GM12878 (cell line): ENCODE data around the gene CWC25. TPM values are rescaled to one million over a fixed set of nuclear protein-coding genes. Genes with fewer than 3 reads are reported as not detected.

Experiments
- ATF3 ChIP-seq: IDR thresholded peaks from 2 replicates; pipeline ENCODE4 v1.6.1; 2011; ENCODE audit warnings: low read depth, mild to moderate bottlenecking, low read length, moderate library complexity, borderline replicate concordance; ENCODE audit errors: extremely low read depth
- BCL3 ChIP-seq: IDR thresholded peaks from 2 replicates; pipeline ENCODE4 v1.6.1; 2011; ENCODE audit warnings: borderline replicate concordance, low read depth, mild to moderate bottlenecking, moderate library complexity, low read length; ENCODE audit not compliant: insufficient read depth, poor library complexity, severe bottlenecking
- BRCA1 ChIP-seq: IDR thresholded peaks from 2 replicates; pipeline ENCODE4 v1.6.1; 2011; ENCODE audit warnings: low read depth, low read length, improper control_type of control experiment
- CBX3 ChIP-seq: fragments of 200-600 bp; sonication (generic); IDR thresholded peaks from 2 replicates; pipeline ENCODE4 v1.6.1; 2016; ENCODE audit warnings: low read depth, borderline replicate concordance
- EP300 ChIP-seq, 2 experiments: fragments of 150-350 bp in 1 of 2; IDR thresholded peaks; 2 replicates each; pipeline ENCODE4 v1.6.1; 2011 to 2012; ENCODE audit warnings: low read depth in 2 of 2, low read length in 2 of 2, borderline replicate concordance in 1 of 2, improper control_type of control experiment in 1 of 2, inconsistent platforms in 1 of 2; ENCODE audit not compliant: control insufficient read depth in 1 of 2
- HCFC1 ChIP-seq: fragments of 150-350 bp; IDR thresholded peaks from 2 replicates; pipeline ENCODE4 v1.6.1; 2014; ENCODE audit warnings: low read length
- HDAC2 ChIP-seq: fragments of 200-600 bp; sonication (generic); IDR thresholded peaks from 2 replicates; pipeline ENCODE4 v1.6.1; 2017
- IKZF1 ChIP-seq: fragments of 450-650 bp; conservative IDR thresholded peaks from 2 replicates; pipeline ENCODE4 v1.6.1; 2017; ENCODE audit warnings: antibody characterized with exemption, mild to moderate bottlenecking
- MAX ChIP-seq: IDR thresholded peaks from 2 replicates; pipeline ENCODE4 v1.6.1; 2012; ENCODE audit warnings: low read depth, low read length, improper control_type of control experiment
- MEF2B ChIP-seq: fragments of 450-650 bp; IDR thresholded peaks from 2 replicates; pipeline ENCODE4 v1.6.1; 2018; ENCODE audit warnings: mild to moderate bottlenecking, moderate library complexity; ENCODE audit not compliant: partially characterized antibody, poor library complexity, severe bottlenecking
- NBN ChIP-seq: fragments of 450-650 bp; IDR thresholded peaks from 2 replicates; pipeline ENCODE4 v1.6.1; 2016
- POLR2AphosphoS5 ChIP-seq: IDR thresholded peaks from 2 replicates; pipeline ENCODE4 v1.6.1; 2011; ENCODE audit warnings: mild to moderate bottlenecking, low read length, inconsistent platforms
- RAD21 ChIP-seq: IDR thresholded peaks from 2 replicates; pipeline ENCODE4 v1.6.1; 2011; ENCODE audit warnings: mild to moderate bottlenecking, low read depth, low read length, moderate library complexity; ENCODE audit not compliant: insufficient read depth
- SMAD1 ChIP-seq: fragments of 450-650 bp; IDR thresholded peaks from 2 replicates; pipeline ENCODE4 v1.6.1; 2018; ENCODE audit warnings: mild to moderate bottlenecking, low read depth; ENCODE audit not compliant: partially characterized antibody
- SP1 ChIP-seq: IDR thresholded peaks from one replicate; pipeline ENCODE4 v1.6.1; 2011; ENCODE audit warnings: low read depth, low read length
- SPI1 ChIP-seq: IDR thresholded peaks from 2 replicates; pipeline ENCODE4 v1.6.1; 2011; ENCODE audit warnings: low read depth, mild to moderate bottlenecking, low read length, moderate library complexity, borderline replicate concordance; ENCODE audit not compliant: insufficient read depth
- SREBF1 ChIP-seq: IDR thresholded peaks from 2 replicates; pipeline ENCODE4 v1.6.1; 2012; ENCODE audit warnings: mild to moderate bottlenecking, low read length
- STAT3 ChIP-seq: IDR thresholded peaks from 2 replicates; pipeline ENCODE4 v1.6.1; 2011; ENCODE audit warnings: low read depth, low read length, improper control_type of control experiment
- TAF1 ChIP-seq: IDR thresholded peaks from 2 replicates; pipeline ENCODE4 v1.6.1; 2011; ENCODE audit warnings: mild to moderate bottlenecking, low read depth, low read length, borderline replicate concordance
- TBL1XR1 ChIP-seq: IDR thresholded peaks from 2 replicates; pipeline ENCODE4 v1.6.1; 2012; ENCODE audit warnings: low read depth, low read length, improper control_type of control experiment
- WRNIP1 ChIP-seq: IDR thresholded peaks from 2 replicates; pipeline ENCODE4 v1.6.1; 2011; ENCODE audit warnings: low read depth, low read length, improper control_type of control experiment, borderline replicate concordance
- ZBTB11 ChIP-seq: fragments of 450-650 bp; formaldehyde crosslinking; IDR thresholded peaks from 2 replicates; pipeline ENCODE4 v1.5.0; 2022; ENCODE audit warnings: mild to moderate bottlenecking, missing genetic modification characterization
- ZNF207 ChIP-seq: fragments of 450-650 bp; IDR thresholded peaks from 2 replicates; pipeline ENCODE4 v1.6.1; 2014; ENCODE audit warnings: antibody characterized with exemption, mild to moderate bottlenecking, borderline replicate concordance
- ZNF384 ChIP-seq: IDR thresholded peaks from 2 replicates; pipeline ENCODE4 v1.6.1; 2012; ENCODE audit warnings: low read depth, mild to moderate bottlenecking, low read length, improper control_type of control experiment, borderline replicate concordance
- ZSCAN29 ChIP-seq: fragments of 450-650 bp; IDR thresholded peaks from 2 replicates; pipeline ENCODE4 v1.6.1; 2017; ENCODE audit warnings: mild to moderate bottlenecking, moderate library complexity
- polyA plus RNA-seq, 11 experiments: library from polyadenylated mRNA; depleted of rRNA in 4 of 11; unstranded in 6 of 11; stranded (reverse) in 5 of 11; fragments of >200 nt; fragmentation: Nextera tagmentation in 4 of 11; fragmentation: Illumina TruSeq in 1 of 11; extraction: Ambion mirVana in 4 of 11; extraction: Trizol in 1 of 11; gene quantifications; 1 replicate in 1 of 11; 2 replicates in 10 of 11; pipeline versions ENCODE4 v1.2.1 to v1.2.3, GENCODE V29; 2011 to 2016; ENCODE audit warnings: inconsistent platforms in 2 of 11, missing spikeins in 2 of 11, low read depth in 1 of 11
- total RNA-seq, 4 experiments: library from RNA; depleted of rRNA in 3 of 4; stranded (reverse); fragments of >200 nt in 3 of 4; fragmentation: Illumina TruSeq in 1 of 4; extraction: Trizol in 1 of 4; gene quantifications; 2 replicates each; pipeline versions ENCODE4 v1.2.1 to v1.2.3, GENCODE V29; 2013 to 2021

Gene CWC25
- total and polyA plus RNA-seq, 10 of the 15 experiments (the other 5 are each of a cell fraction or from before 2014, with no cell fraction given), result 14.7 to 29.7 (median 22.9) TPM

GRCh38 chr17:38799501-38800236 lies 25.5 kb downstream of the CWC25 start, which contains the start of gene PIP4K2B (continued):
- TF ChIP-seq RAD21, result no peak
- peak; percentile 56 for TF ChIP-seq HCFC1
- peak; percentile 86 for TF ChIP-seq SP1
- no peak for TF ChIP-seq WRNIP1
- TF ChIP-seq POLR2AphosphoS5, result peak; percentile 81
- peak; percentile 97 for TF ChIP-seq IKZF1
- TF ChIP-seq TBL1XR1, result no peak
- TF ChIP-seq ATF3, result no peak
- no peak for TF ChIP-seq HDAC2
- TF ChIP-seq ZNF384, result no peak
- TF ChIP-seq ZNF207, result peak; percentile 89; the same call in 1 of the 2 replicates
- no peak for TF ChIP-seq SMAD1
- 0 out of 2 replicates have a peak, but pooled peaks have one; percentile 53 for TF ChIP-seq TAF1
- TF ChIP-seq MEF2B, result no peak
- TF ChIP-seq SPI1, result peak; percentile 28; the same call in 1 of the 2 replicates
- TF ChIP-seq ZBTB11 (CRISPR knock-in tag), result peak; percentile 66; the same call in 1 of the 2 replicates
- TF ChIP-seq CBX3, result no peak
- TF ChIP-seq STAT3, result no peak
- TF ChIP-seq EP300 (IDR thresholded peaks at IDR 0.05; ENCODE audit: borderline replicate concordance in 1 of 2, control insufficient read depth in 1 of 2, low read depth in 2 of 2, low read length in 2 of 2), result no peak
- TF ChIP-seq MAX, result no peak
- no peak; the same call in 1 of the 2 replicates for TF ChIP-seq ZSCAN29
- peak; percentile 70 for TF ChIP-seq BCL3
- peak; percentile 92 for TF ChIP-seq SREBF1
- TF ChIP-seq NBN, result peak; percentile 82
- TF ChIP-seq BRCA1, result no peak
